GM12878 (cell line): Measurements from ENCODE around the gene SLC25A13. TPM values are rescaled to one million over a fixed set of nuclear protein-coding genes. Genes with fewer than 3 reads are reported as not detected.

Source experiments
- ATAC-seq: fragments of 200-7000 bp; cut with Tn5 transposase; 3 replicates; pipeline ENCODE4 v1.9.1; 2020; ENCODE audit warnings: mild to moderate bottlenecking, moderate library complexity
- BruUV-seq: library from RNA; stranded (reverse); fragments of 400-500 nt; replicated peaks from 2 replicates; lab custom pipeline; 2021; lab: Mats Ljungman, UMichigan
- CTCF ChIA-PET: fragments of 300-600 bp; sonication (Branson Sonifier 250); formaldehyde crosslinking; extraction: SDS; loops from one replicate; lab custom pipeline; 2021; ENCODE audit warnings: inconsistent platforms; lab: Yijun Ruan, JAX
- POLR2A ChIA-PET: fragments of 350-600 bp; formaldehyde crosslinking; extraction: SDS; loops from one replicate; lab custom pipeline; 2021; ENCODE audit warnings: inconsistent platforms; lab: Charles Lee
- RAD21 ChIA-PET: fragments of 300-600 bp; sonication (Branson Sonifier 250); formaldehyde crosslinking; loops from one replicate; lab custom pipeline; 2023; ENCODE audit warnings: antibody characterized with exemption; ENCODE audit not compliant: unreplicated experiment; lab: Charles Lee
- SMC1A ChIA-PET: fragments of 300-600 bp; sonication (Branson Sonifier 250); formaldehyde crosslinking; loops from one replicate; lab custom pipeline; 2023; ENCODE audit not compliant: unreplicated experiment, uncharacterized antibody; lab: Charles Lee
- DNase-seq: peaks from one replicate; pipeline ENCODE4 v3.0.0-alpha.2; 2011; ENCODE audit warnings: low read depth, low spot score
- FAIRE-seq: peaks from 3 replicates; lab custom pipeline; 2011; peaks lifted over from hg19 to GRCh38; lab: Jason Lieb, UNC
- H2AFZ ChIP-seq: 2 replicates; pipeline ENCODE4 v1.6.0; 2011; ENCODE audit warnings: low read depth, low read length, control low read depth; ENCODE audit not compliant: control insufficient read depth
- H3K27ac ChIP-seq: 2 replicates; pipeline ENCODE4 v1.5.1; 2011; ENCODE audit warnings: control low read depth; ENCODE audit not compliant: control insufficient read depth, insufficient read depth
- H3K27me3 ChIP-seq, 2 experiments: replicated peaks in 1 of 2; 2 replicates each; pipeline versions ENCODE4 v1.6.0 to v1.6.1; 2011; ENCODE audit warnings: low read length in 1 of 2; ENCODE audit not compliant: control insufficient read depth in 2 of 2, insufficient read depth in 2 of 2
- H3K36me3 ChIP-seq, 2 experiments: 2 replicates each; pipeline ENCODE4 v1.5.1; 2011; ENCODE audit warnings: low read length in 1 of 2; ENCODE audit not compliant: control insufficient read depth in 2 of 2, insufficient read depth in 2 of 2
- H3K4me1 ChIP-seq: 2 replicates; pipeline ENCODE4 v1.6.1; 2011; ENCODE audit warnings: mild to moderate bottlenecking, low read length, moderate library complexity, mixed read lengths; ENCODE audit not compliant: control insufficient read depth, insufficient read depth
- H3K4me2 ChIP-seq: 2 replicates; pipeline ENCODE4 v1.6.0; 2011; ENCODE audit warnings: control low read depth; ENCODE audit not compliant: control insufficient read depth, insufficient read depth
- H3K4me3 ChIP-seq: fragments of 200-600 bp; sonication (generic); 2 replicates; pipeline ENCODE4 v1.5.1; 2016
- H3K79me2 ChIP-seq: 2 replicates; pipeline ENCODE4 v1.6.0; 2011; ENCODE audit warnings: low read length; ENCODE audit not compliant: control insufficient read depth, insufficient read depth
- H3K9ac ChIP-seq: 2 replicates; pipeline ENCODE4 v1.8.0; 2011; ENCODE audit warnings: low read length, control low read depth, mixed read lengths; ENCODE audit not compliant: control insufficient read depth, insufficient read depth
- H3K9me3 ChIP-seq: replicated peaks from 3 replicates; pipeline ENCODE4 v1.5.1; 2011; ENCODE audit warnings: mild to moderate bottlenecking, low read length; ENCODE audit not compliant: control insufficient read depth, insufficient read depth
- H4K20me1 ChIP-seq: 2 replicates; pipeline ENCODE4 v1.6.0; 2011; ENCODE audit not compliant: control insufficient read depth, insufficient read depth
- ATF7 ChIP-seq: fragments of 450-650 bp; IDR thresholded peaks from 2 replicates; pipeline ENCODE4 v1.6.1; 2016; ENCODE audit warnings: low read depth, mild to moderate bottlenecking
- EGR1 ChIP-seq, 2 experiments: IDR thresholded peaks; 1 replicate in 1 of 2; 2 replicates in 1 of 2; pipeline ENCODE4 v1.6.1; 2011 to 2012; ENCODE audit warnings: low read depth in 2 of 2, low read length in 2 of 2, borderline replicate concordance in 1 of 2, mild to moderate bottlenecking in 1 of 2, moderate library complexity in 1 of 2
- GABPA ChIP-seq: IDR thresholded peaks from 2 replicates; pipeline ENCODE4 v1.6.1; 2014; ENCODE audit warnings: antibody characterized with exemption, low read depth, mild to moderate bottlenecking, inconsistent platforms
- SP1 ChIP-seq: IDR thresholded peaks from one replicate; pipeline ENCODE4 v1.6.1; 2011; ENCODE audit warnings: low read depth, low read length
- TARDBP ChIP-seq: IDR thresholded peaks from 2 replicates; pipeline ENCODE4 v1.6.1; 2016; ENCODE audit warnings: borderline replicate concordance
- WRNIP1 ChIP-seq: IDR thresholded peaks from 2 replicates; pipeline ENCODE4 v1.6.1; 2011; ENCODE audit warnings: low read depth, low read length, improper control_type of control experiment, borderline replicate concordance
- WGBS: methylation state at CpG from one replicate; pipeline ENCODE4 v1.1.6; 2016; ENCODE audit warnings: low lambda C conversion rate; ENCODE audit not compliant: insufficient replicate concordance, insufficient coverage; ENCODE audit errors: missing lambda C conversion rate; 5-methylcytosine and 5-hydroxymethylcytosine counted together
- in situ Hi-C: fragments of 300-500 bp; cut with MboI; formaldehyde crosslinking; loops from 9 replicates; pipeline ENCODE4 v1.14.3; 2018; ENCODE audit warnings: mixed read lengths
- intact Hi-C: fragments of 100-400 bp; cut with micrococcal nuclease; formaldehyde crosslinking; loops from one replicate; pipeline ENCODE4 v1.14.2; 2022; ENCODE audit not compliant: unreplicated experiment
- polyA plus RNA-seq, 11 experiments: library from polyadenylated mRNA; depleted of rRNA in 4 of 11; unstranded in 6 of 11; stranded (reverse) in 5 of 11; fragments of >200 nt; fragmentation: Nextera tagmentation in 4 of 11; fragmentation: Illumina TruSeq in 1 of 11; extraction: Ambion mirVana in 4 of 11; extraction: Trizol in 1 of 11; gene quantifications; 1 replicate in 1 of 11; 2 replicates in 10 of 11; pipeline versions ENCODE4 v1.2.1 to v1.2.3, GENCODE V29; 2011 to 2016; ENCODE audit warnings: inconsistent platforms in 2 of 11, missing spikeins in 2 of 11, low read depth in 1 of 11
- total RNA-seq, 4 experiments: library from RNA; depleted of rRNA in 3 of 4; stranded (reverse); fragments of >200 nt in 3 of 4; fragmentation: Illumina TruSeq in 1 of 4; extraction: Trizol in 1 of 4; gene quantifications; 2 replicates each; pipeline versions ENCODE4 v1.2.1 to v1.2.3, GENCODE V29; 2013 to 2021
- TF ChIP-seq, protein P1 (sequence below): IDR thresholded peaks from 2 replicates; pipeline ENCODE4 v1.6.1; 2012; ENCODE audit warnings: low read depth, low read length, improper control_type of control experiment
- TF ChIP-seq, protein P2 (sequence below): fragments of 450-650 bp; IDR thresholded peaks from 2 replicates; pipeline ENCODE4 v1.6.1; 2017; ENCODE audit warnings: low read depth, mild to moderate bottlenecking, moderate library complexity
- TF ChIP-seq, protein P3 (sequence below): fragments of 450-650 bp; IDR thresholded peaks from 2 replicates; pipeline ENCODE4 v1.6.1; 2018; ENCODE audit warnings: borderline replicate concordance, mild to moderate bottlenecking; ENCODE audit not compliant: partially characterized antibody

SLC25A13 gene
- total and polyA plus RNA-seq, 10 of the 15 experiments (the other 5 are each of a cell fraction or from before 2014, with no cell fraction given): 7.0 to 24.7 (median 18.6) TPM

DNA sequence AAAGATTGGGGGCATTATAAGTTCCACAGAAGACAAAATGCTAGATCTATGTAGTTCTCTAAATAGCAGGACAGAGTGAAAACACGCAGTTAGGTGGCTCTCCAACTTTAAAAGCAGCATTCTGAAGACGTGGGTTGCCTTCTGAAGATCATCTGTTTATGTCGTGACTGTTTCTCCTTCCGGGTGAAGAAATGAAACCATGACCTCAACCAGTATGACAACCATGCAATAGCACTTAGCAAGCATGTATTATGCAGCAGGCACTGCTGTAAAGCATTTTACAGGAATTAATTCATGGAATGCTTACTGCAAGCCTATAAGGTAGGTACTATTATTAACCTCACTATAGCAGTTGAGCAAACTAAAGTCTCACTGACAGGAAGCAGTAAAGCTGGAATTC lies 125.2 kb downstream of the SLC25A13 start:
- H3K4me3 ChIP-seq: no peak overlapping the region
- FAIRE-seq: no peak
- H3K27me3 ChIP-seq: no peaks in the 10 kb centered on the region
- H3K27ac ChIP-seq: no peak overlapping the region
- H3K79me2 ChIP-seq: no peaks in the 10 kb centered on the region
- ChIA-PET SMC1A (no interaction called here), POLR2A (no interaction called here), CTCF (no interaction called here), RAD21 (no interaction called here)
- H4K20me1 ChIP-seq: no peaks in the 10 kb centered on the region
- no peaks in the 10 kb centered on the region for H3K4me1 ChIP-seq
- no peaks in the 10 kb centered on the region for H3K9me3 ChIP-seq
- TF ChIP-seq, protein P1, sequence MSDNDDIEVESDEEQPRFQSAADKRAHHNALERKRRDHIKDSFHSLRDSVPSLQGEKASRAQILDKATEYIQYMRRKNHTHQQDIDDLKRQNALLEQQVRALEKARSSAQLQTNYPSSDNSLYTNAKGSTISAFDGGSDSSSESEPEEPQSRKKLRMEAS: no peak
- TF ChIP-seq EGR1 (IDR thresholded peaks at IDR 0.05; ENCODE audit: borderline replicate concordance in 1 of 2, low read depth in 2 of 2, low read length in 2 of 2): no peak
- no peak for TF ChIP-seq SP1
- no peak for TF ChIP-seq WRNIP1
- TF ChIP-seq GABPA: no peak
- TF ChIP-seq, protein P2, sequence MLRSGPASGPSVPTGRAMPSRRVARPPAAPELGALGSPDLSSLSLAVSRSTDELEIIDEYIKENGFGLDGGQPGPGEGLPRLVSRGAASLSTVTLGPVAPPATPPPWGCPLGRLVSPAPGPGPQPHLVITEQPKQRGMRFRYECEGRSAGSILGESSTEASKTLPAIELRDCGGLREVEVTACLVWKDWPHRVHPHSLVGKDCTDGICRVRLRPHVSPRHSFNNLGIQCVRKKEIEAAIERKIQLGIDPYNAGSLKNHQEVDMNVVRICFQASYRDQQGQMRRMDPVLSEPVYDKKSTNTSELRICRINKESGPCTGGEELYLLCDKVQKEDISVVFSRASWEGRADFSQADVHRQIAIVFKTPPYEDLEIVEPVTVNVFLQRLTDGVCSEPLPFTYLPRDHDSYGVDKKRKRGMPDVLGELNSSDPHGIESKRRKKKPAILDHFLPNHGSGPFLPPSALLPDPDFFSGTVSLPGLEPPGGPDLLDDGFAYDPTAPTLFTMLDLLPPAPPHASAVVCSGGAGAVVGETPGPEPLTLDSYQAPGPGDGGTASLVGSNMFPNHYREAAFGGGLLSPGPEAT: no peak
- TF ChIP-seq, protein P3, sequence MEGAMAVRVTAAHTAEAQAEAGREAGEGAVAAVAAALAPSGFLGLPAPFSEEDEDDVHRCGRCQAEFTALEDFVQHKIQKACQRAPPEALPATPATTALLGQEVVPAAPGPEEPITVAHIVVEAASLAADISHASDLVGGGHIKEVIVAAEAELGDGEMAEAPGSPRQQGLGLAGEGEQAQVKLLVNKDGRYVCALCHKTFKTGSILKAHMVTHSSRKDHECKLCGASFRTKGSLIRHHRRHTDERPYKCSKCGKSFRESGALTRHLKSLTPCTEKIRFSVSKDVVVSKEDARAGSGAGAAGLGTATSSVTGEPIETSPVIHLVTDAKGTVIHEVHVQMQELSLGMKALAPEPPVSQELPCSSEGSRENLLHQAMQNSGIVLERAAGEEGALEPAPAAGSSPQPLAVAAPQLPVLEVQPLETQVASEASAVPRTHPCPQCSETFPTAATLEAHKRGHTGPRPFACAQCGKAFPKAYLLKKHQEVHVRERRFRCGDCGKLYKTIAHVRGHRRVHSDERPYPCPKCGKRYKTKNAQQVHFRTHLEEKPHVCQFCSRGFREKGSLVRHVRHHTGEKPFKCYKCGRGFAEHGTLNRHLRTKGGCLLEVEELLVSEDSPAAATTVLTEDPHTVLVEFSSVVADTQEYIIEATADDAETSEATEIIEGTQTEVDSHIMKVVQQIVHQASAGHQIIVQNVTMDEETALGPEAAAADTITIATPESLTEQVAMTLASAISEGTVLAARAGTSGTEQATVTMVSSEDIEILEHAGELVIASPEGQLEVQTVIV: no peak
- no peak for TF ChIP-seq ATF7
- TF ChIP-seq TARDBP: no peak
- ATAC-seq: no peak
- WGBS: 98% methylated on average over 4 of the region's 4 CpGs
- no peak overlapping the region for H3K4me2 ChIP-seq
- intact Hi-C loops (no loop called here), in situ Hi-C loops (no loop called here)
- DNase-seq: no peak
- no TSS peak for BruUV-seq
- peaks cover 2 to 3% of the 10 kb centered on the region in 2 experiments; a peak in 2 of 4 replicates for H3K36me3 ChIP-seq
- no peak overlapping the region for H2AFZ ChIP-seq
- H3K9ac ChIP-seq: no peak overlapping the region
